SJCRH30 (cell line): ENCODE results near the gene HAUS6. TPM values are rescaled to one million over a fixed set of nuclear protein-coding genes. Genes with fewer than 3 reads are reported as not detected.
"Not testable (repeated sequence)": the region's sequence is repeated elsewhere in the genome, so short reads cannot be mapped to it uniquely, and the experiment has no call there.

ENCODE experiments used
- DNase-seq, 2 experiments: peaks; one replicate each; pipeline ENCODE4 v3.0.0-alpha.2; 2015 to 2020
- H3K27ac ChIP-seq: fragments of 250-450 bp; sonication (Bioruptor Pico); 2 replicates; pipeline ENCODE4 v1.5.1; 2020; ENCODE audit warnings: mild to moderate bottlenecking, moderate library complexity
- H3K27me3 ChIP-seq: fragments of 250-450 bp; sonication (Bioruptor Pico); 2 replicates; pipeline ENCODE4 v1.5.1; 2020; ENCODE audit warnings: mild to moderate bottlenecking, moderate library complexity
- H3K36me3 ChIP-seq: fragments of 250-450 bp; sonication (Bioruptor Pico); 2 replicates; pipeline ENCODE4 v1.5.1; 2020; ENCODE audit warnings: mild to moderate bottlenecking, moderate library complexity
- H3K4me1 ChIP-seq: fragments of 250-450 bp; sonication (Bioruptor Pico); 2 replicates; pipeline ENCODE4 v1.5.1; 2020; ENCODE audit warnings: mild to moderate bottlenecking, moderate library complexity
- H3K4me3 ChIP-seq: fragments of 250-450 bp; sonication (Bioruptor Pico); 2 replicates; pipeline ENCODE4 v1.5.1; 2020; ENCODE audit warnings: mild to moderate bottlenecking, moderate library complexity
- H3K9me3 ChIP-seq: fragments of 250-450 bp; sonication (Bioruptor Pico); replicated peaks from 2 replicates; pipeline ENCODE4 v1.5.1; 2020; ENCODE audit warnings: mild to moderate bottlenecking, moderate library complexity
- total RNA-seq: library from RNA; depleted of rRNA; stranded (reverse); fragments of >200 nt; shearing (Covaris generic); gene quantifications from 2 replicates; pipeline ENCODE4 v1.2.3, GENCODE V29; 2014; rRNA removed

HAUS6 gene
- total RNA-seq = 44.7 and 49.7 TPM in 2 replicates

GRCh38 chr9:19102631-19103345, at the start of gene HAUS6:
Gene HAUS6 (minus strand): TSS chr9:19102904. CDS start chr9:19102651, 253 bp downstream.
- Histone ChIP-seq H3K4me3 (peak within 1 kb of the TSS; percentile 80), H3K4me1 (peaks cover 5% of the 10 kb centered on the region), H3K9me3 (no peaks in the 10 kb centered on the region), H3K27ac (peak within 1 kb of the TSS; percentile 66), H3K36me3 (peaks cover 4% of the 10 kb centered on the region; the same call in 1 of the 2 replicates), H3K27me3 (no peaks in the 10 kb centered on the region)
- DNase-seq = peak; percentile 94 to 95

- DNase-seq, H3K27ac ChIP-seq, H3K27me3 ChIP-seq: not testable (repeated sequence)
These were observed 49.4 kb upstream of the HAUS6 start for GRCh38 chr9:19152160-19152498.

GRCh38 chr9:19151425-19152159, 48.9 kb upstream of the HAUS6 start:
- Histone ChIP-seq H3K27ac (no peak overlapping the region), H3K36me3 (no peaks in the 10 kb centered on the region), H3K27me3 (no peaks in the 10 kb centered on the region), H3K4me1 (no peaks in the 10 kb centered on the region), H3K9me3 (no peaks in the 10 kb centered on the region), H3K4me3 (no peak overlapping the region)
- DNase-seq = no peak

More at GRCh38 chr9:19152160-19152498, 49.4 kb upstream of the HAUS6 start:
- H3K4me3 ChIP-seq, H3K36me3 ChIP-seq, H3K4me1 ChIP-seq, H3K9me3 ChIP-seq: not testable (repeated sequence)

- no peak for DNase-seq
- Histone ChIP-seq H3K4me3 (no peak overlapping the region), H3K9me3 (no peaks in the 10 kb centered on the region), H3K27ac (no peak overlapping the region), H3K4me1 (no peaks in the 10 kb centered on the region), H3K36me3 (no peaks in the 10 kb centered on the region), H3K27me3 (no peaks in the 10 kb centered on the region)
These were observed 46.5 kb upstream of the HAUS6 start for GRCh38 chr9:19149230-19149629.

- no peaks in the 10 kb centered on the region for H3K36me3 ChIP-seq
- DNase-seq = no peak
- no peak overlapping the region for H3K4me3 ChIP-seq
- no peaks in the 10 kb centered on the region for H3K9me3 ChIP-seq
- no peaks in the 10 kb centered on the region for H3K4me1 ChIP-seq
- no peak overlapping the region for H3K27ac ChIP-seq
- no peaks in the 10 kb centered on the region for H3K27me3 ChIP-seq
These were observed 45.5 kb upstream of the HAUS6 start for GRCh38 chr9:19148187-19148586.

- DNase-seq = no peak
- H3K27ac ChIP-seq = no peak overlapping the region
- no peaks in the 10 kb centered on the region for H3K36me3 ChIP-seq
- H3K4me1 ChIP-seq = no peaks in the 10 kb centered on the region
- no peaks in the 10 kb centered on the region for H3K9me3 ChIP-seq
- no peak overlapping the region for H3K4me3 ChIP-seq
- no peaks in the 10 kb centered on the region for H3K27me3 ChIP-seq
These were observed 43.8 kb upstream of the HAUS6 start for GRCh38 chr9:19146441-19147024.

GRCh38 chr9:19145881-19146280, 43.2 kb upstream of the HAUS6 start:
- Histone ChIP-seq H3K27ac (no peak overlapping the region), H3K4me1 (no peaks in the 10 kb centered on the region)
- DNase-seq = no peak

GRCh38 chr9:19140259-19140658, 37.6 kb upstream of the HAUS6 start:
- no peak for DNase-seq
- Histone ChIP-seq H3K4me1 (no peaks in the 10 kb centered on the region), H3K36me3 (no peaks in the 10 kb centered on the region), H3K9me3 (no peaks in the 10 kb centered on the region), H3K27ac (no peak overlapping the region), H3K4me3 (no peak overlapping the region), H3K27me3 (no peaks in the 10 kb centered on the region)

More at GRCh38 chr9:19145881-19146280, 43.2 kb upstream of the HAUS6 start:
- no peaks in the 10 kb centered on the region for H3K36me3 ChIP-seq
- H3K4me3 ChIP-seq = no peak overlapping the region
- H3K27me3 ChIP-seq = no peaks in the 10 kb centered on the region
- H3K9me3 ChIP-seq = no peaks in the 10 kb centered on the region

- H3K9me3 ChIP-seq = no peaks in the 10 kb centered on the region
- no peaks in the 10 kb centered on the region for H3K4me1 ChIP-seq
- no peaks in the 10 kb centered on the region for H3K36me3 ChIP-seq
- no peak overlapping the region for H3K4me3 ChIP-seq
- no peak overlapping the region for H3K27ac ChIP-seq
- no peak for DNase-seq
- H3K27me3 ChIP-seq = no peaks in the 10 kb centered on the region
These were observed 35.4 kb upstream of the HAUS6 start for GRCh38 chr9:19138084-19138483.

GRCh38 chr9:19137282-19137681, 34.6 kb upstream of the HAUS6 start:
- no peaks in the 10 kb centered on the region for H3K36me3 ChIP-seq
- no peak for DNase-seq
- no peak overlapping the region for H3K27ac ChIP-seq
- H3K4me3 ChIP-seq = no peak overlapping the region
- H3K27me3 ChIP-seq = no peaks in the 10 kb centered on the region
- H3K9me3 ChIP-seq = no peaks in the 10 kb centered on the region
- H3K4me1 ChIP-seq = no peaks in the 10 kb centered on the region

GRCh38 chr9:19136129-19136528, 33.4 kb upstream of the HAUS6 start:
- Histone ChIP-seq H3K4me3 (no peak overlapping the region), H3K4me1 (no peaks in the 10 kb centered on the region), H3K9me3 (no peaks in the 10 kb centered on the region), H3K36me3 (no peaks in the 10 kb centered on the region), H3K27me3 (no peaks in the 10 kb centered on the region), H3K27ac (no peak overlapping the region)
- no peak for DNase-seq

GRCh38 chr9:19133549-19134345, 31.0 kb upstream of the HAUS6 start:
- no peaks in the 10 kb centered on the region for H3K36me3 ChIP-seq
- H3K27ac ChIP-seq = no peak overlapping the region
- H3K9me3 ChIP-seq = no peaks in the 10 kb centered on the region
- no peaks in the 10 kb centered on the region for H3K27me3 ChIP-seq
- H3K4me1 ChIP-seq = 0 out of 2 replicates have a peak, but pooled peaks cover 5% of the 10 kb centered on the region
- H3K4me3 ChIP-seq = no peak overlapping the region
- DNase-seq = no peak

GRCh38 chr9:19130436-19130835, 27.7 kb upstream of the HAUS6 start:
- H3K27ac ChIP-seq = no peak overlapping the region
- H3K27me3 ChIP-seq = no peaks in the 10 kb centered on the region
- H3K4me1 ChIP-seq = 0 out of 2 replicates have a peak, but pooled peaks cover 5% of the 10 kb centered on the region
- H3K36me3 ChIP-seq = no peaks in the 10 kb centered on the region
- DNase-seq = no peak
- H3K4me3 ChIP-seq = no peak overlapping the region
- H3K9me3 ChIP-seq = no peaks in the 10 kb centered on the region

GRCh38 chr9:19127871-19128500, 25.3 kb upstream of the HAUS6 start:
- Histone ChIP-seq H3K36me3 (no peaks in the 10 kb centered on the region), H3K9me3 (no peaks in the 10 kb centered on the region), H3K4me3 (peak overlapping the region; percentile 92), H3K4me1 (0 out of 2 replicates have a peak, but pooled peaks cover 5% of the 10 kb centered on the region), H3K27me3 (no peaks in the 10 kb centered on the region), H3K27ac (peak overlapping the region; percentile 79)
- DNase-seq = no peak
